ENCODE data around the gene RCSD1.

DNA sequence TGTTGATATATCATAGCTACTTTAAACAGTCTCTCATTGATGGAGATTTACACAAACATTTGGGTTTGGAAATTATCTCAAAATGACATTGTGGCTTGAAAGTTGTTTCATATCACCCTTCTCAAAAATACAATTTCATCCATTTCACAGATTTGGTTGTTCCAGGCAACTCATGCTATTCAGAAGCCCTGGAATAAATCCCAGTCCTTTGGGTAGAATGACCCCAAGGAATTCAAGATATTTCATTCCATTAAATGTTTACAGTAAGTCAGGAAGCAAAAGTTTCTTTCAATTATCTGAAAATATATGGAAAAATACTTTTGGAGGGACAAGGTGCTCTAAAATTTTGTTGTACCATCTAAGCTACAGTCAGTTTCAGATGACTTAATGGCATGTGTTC, 118.9 kb downstream of the RCSD1 start:
- TF ChIP-seq, protein P1, sequence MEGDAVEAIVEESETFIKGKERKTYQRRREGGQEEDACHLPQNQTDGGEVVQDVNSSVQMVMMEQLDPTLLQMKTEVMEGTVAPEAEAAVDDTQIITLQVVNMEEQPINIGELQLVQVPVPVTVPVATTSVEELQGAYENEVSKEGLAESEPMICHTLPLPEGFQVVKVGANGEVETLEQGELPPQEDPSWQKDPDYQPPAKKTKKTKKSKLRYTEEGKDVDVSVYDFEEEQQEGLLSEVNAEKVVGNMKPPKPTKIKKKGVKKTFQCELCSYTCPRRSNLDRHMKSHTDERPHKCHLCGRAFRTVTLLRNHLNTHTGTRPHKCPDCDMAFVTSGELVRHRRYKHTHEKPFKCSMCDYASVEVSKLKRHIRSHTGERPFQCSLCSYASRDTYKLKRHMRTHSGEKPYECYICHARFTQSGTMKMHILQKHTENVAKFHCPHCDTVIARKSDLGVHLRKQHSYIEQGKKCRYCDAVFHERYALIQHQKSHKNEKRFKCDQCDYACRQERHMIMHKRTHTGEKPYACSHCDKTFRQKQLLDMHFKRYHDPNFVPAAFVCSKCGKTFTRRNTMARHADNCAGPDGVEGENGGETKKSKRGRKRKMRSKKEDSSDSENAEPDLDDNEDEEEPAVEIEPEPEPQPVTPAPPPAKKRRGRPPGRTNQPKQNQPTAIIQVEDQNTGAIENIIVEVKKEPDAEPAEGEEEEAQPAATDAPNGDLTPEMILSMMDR (IDR thresholded peaks at IDR 0.05; ENCODE audit: low read length), result no peak
- TF ChIP-seq EZH2 (IDR thresholded peaks at IDR 0.05; ENCODE audit: borderline replicate concordance, low read length), result no peak

All from OCI-LY1 (cell line).